HEK293T (cell line): ENCODE data around the gene CCR2.

Experiments
- CTCF ChIA-PET: fragments of 350-600 bp; formaldehyde crosslinking; extraction: SDS; loops from one replicate; lab custom pipeline; 2021; ENCODE audit warnings: antibody characterized with exemption, inconsistent platforms; lab: Yijun Ruan, JAX
- POLR2A ChIA-PET: fragments of 350-600 bp; formaldehyde crosslinking; extraction: SDS; loops from one replicate; lab custom pipeline; 2020; ENCODE audit warnings: antibody characterized with exemption, inconsistent platforms; lab: Yijun Ruan, JAX
- DNase-seq: peaks from one replicate; pipeline ENCODE4 v3.0.0; 2012; ENCODE audit warnings: mixed read lengths; ENCODE audit errors: extremely low spot score
- ARNT ChIP-seq: fragments of 450-650 bp; IDR thresholded peaks from 2 replicates; pipeline ENCODE4 v1.6.1; 2017; ENCODE audit warnings: mild to moderate bottlenecking
- BHLHE40 ChIP-seq: fragments of 450-650 bp; IDR thresholded peaks from 2 replicates; pipeline ENCODE4 v1.6.1; 2016; ENCODE audit warnings: mild to moderate bottlenecking, moderate library complexity, borderline replicate concordance
- CTBP1 ChIP-seq: fragments of 450-650 bp; IDR thresholded peaks from 2 replicates; pipeline ENCODE4 v1.6.1; 2016; ENCODE audit warnings: borderline replicate concordance
- ELF4 ChIP-seq: fragments of 450-650 bp; IDR thresholded peaks from 2 replicates; pipeline ENCODE4 v1.6.1; 2017; ENCODE audit warnings: antibody characterized with exemption
- FOXA1 ChIP-seq: fragments of 450-650 bp; IDR thresholded peaks from 2 replicates; pipeline ENCODE4 v1.6.1; 2016; ENCODE audit warnings: mild to moderate bottlenecking
- FOXK2 ChIP-seq: fragments of 450-650 bp; IDR thresholded peaks from 2 replicates; pipeline ENCODE4 v1.6.1; 2016; ENCODE audit warnings: mild to moderate bottlenecking
- FOXM1 ChIP-seq: fragments of 450-650 bp; IDR thresholded peaks from 2 replicates; pipeline ENCODE4 v1.6.1; 2017; ENCODE audit warnings: mild to moderate bottlenecking, borderline replicate concordance
- HDGF ChIP-seq: fragments of 450-650 bp; IDR thresholded peaks from 2 replicates; pipeline ENCODE4 v1.6.1; 2017; ENCODE audit warnings: antibody characterized with exemption, borderline replicate concordance
- L3MBTL2 ChIP-seq: fragments of 450-650 bp; conservative IDR thresholded peaks from 2 replicates; pipeline ENCODE4 v1.6.1; 2016; ENCODE audit warnings: mild to moderate bottlenecking
- LEF1 ChIP-seq: fragments of 450-650 bp; IDR thresholded peaks from 2 replicates; pipeline ENCODE4 v1.6.1; 2017; ENCODE audit warnings: mild to moderate bottlenecking, borderline replicate concordance
- NFRKB ChIP-seq: fragments of 450-650 bp; IDR thresholded peaks from 2 replicates; pipeline ENCODE4 v1.6.1; 2016; ENCODE audit warnings: mild to moderate bottlenecking, moderate library complexity
- PKNOX1 ChIP-seq: fragments of 450-650 bp; IDR thresholded peaks from 2 replicates; pipeline ENCODE4 v1.6.1; 2016
- SP1 ChIP-seq: fragments of 450-650 bp; IDR thresholded peaks from 2 replicates; pipeline ENCODE4 v1.6.1; 2017
- SUZ12 ChIP-seq: fragments of 450-650 bp; IDR thresholded peaks from 2 replicates; pipeline ENCODE4 v1.6.1; 2016; ENCODE audit warnings: mild to moderate bottlenecking
- TARDBP ChIP-seq: fragments of 450-650 bp; IDR thresholded peaks from 2 replicates; pipeline ENCODE4 v1.6.1; 2016
- ZNF384 ChIP-seq: fragments of 450-650 bp; IDR thresholded peaks from 2 replicates; pipeline ENCODE4 v1.6.1; 2016

The CCR2 gene

GRCh38 chr3:46397111-46397510 is 43.2 kb downstream of the CCR2 start:
- CTCF ChIA-PET, result no interaction called here
- no peak for TF ChIP-seq SP1
- no peak for DNase-seq
- POLR2A ChIA-PET, result no interaction called here

- ChIA-PET CTCF (no interaction called here), POLR2A (no interaction called here)
- TF ChIP-seq PKNOX1 (no peak), ZNF384 (no peak), L3MBTL2 (no peak), ELF4 (no peak), CTBP1 (no peak), FOXM1 (no peak), TARDBP (no peak), LEF1 (no peak), BHLHE40 (no peak), FOXA1 (no peak), HDGF (no peak), SUZ12 (no peak), FOXK2 (no peak), ARNT (no peak)
- no peak for DNase-seq
These were observed 44.5 kb downstream of the CCR2 start for GRCh38 chr3:46398186-46398955.

- ChIA-PET CTCF (no interaction called here), POLR2A (no interaction called here)
- DNase-seq, result no peak
- no peak for TF ChIP-seq FOXK2
- no peak for TF ChIP-seq ARNT
- TF ChIP-seq ZNF384, result no peak
- TF ChIP-seq SUZ12, result no peak
- no peak for TF ChIP-seq TARDBP
- no peak for TF ChIP-seq CTBP1
- TF ChIP-seq FOXM1, result no peak
- no peak for TF ChIP-seq ELF4
- TF ChIP-seq FOXA1, result no peak
- TF ChIP-seq L3MBTL2, result no peak
- no peak for TF ChIP-seq HDGF
- no peak for TF ChIP-seq LEF1
- no peak for TF ChIP-seq NFRKB
- no peak for TF ChIP-seq PKNOX1
- TF ChIP-seq SP1, result no peak
- TF ChIP-seq BHLHE40, result no peak
These were observed 45.2 kb downstream of the CCR2 start for GRCh38 chr3:46399098-46399497.

- no peak for TF ChIP-seq LEF1
- TF ChIP-seq FOXM1, result no peak
- no peak for TF ChIP-seq FOXK2
- no peak for TF ChIP-seq SP1
- no peak for TF ChIP-seq BHLHE40
- no peak for TF ChIP-seq ELF4
- no peak for TF ChIP-seq FOXA1
- no peak for TF ChIP-seq PKNOX1
- TF ChIP-seq ZNF384, result no peak
- TF ChIP-seq HDGF, result no peak
- TF ChIP-seq NFRKB, result no peak
- no peak for TF ChIP-seq L3MBTL2
- TF ChIP-seq SUZ12, result no peak
- no peak for TF ChIP-seq TARDBP
- no peak for TF ChIP-seq ARNT
- DNase-seq, result no peak
- CTCF ChIA-PET, result interaction anchor here (0.7 to 1.0 kb wide), 2 partner anchors 22 to 28 kb away, joined by 3 to 4 read pairs; no protein-coding TSS in a partner anchor
- POLR2A ChIA-PET, result no interaction called here
These were observed 45.6 kb downstream of the CCR2 start for GRCh38 chr3:46399557-46399956.

GRCh38 chr3:46400000-46400734 is 46.3 kb downstream of the CCR2 start:
- TF ChIP-seq PKNOX1, result no peak
- TF ChIP-seq TARDBP, result no peak
- TF ChIP-seq LEF1, result no peak
- TF ChIP-seq NFRKB, result no peak
- TF ChIP-seq ELF4, result no peak
- TF ChIP-seq SUZ12, result no peak
- TF ChIP-seq ZNF384, result no peak
- TF ChIP-seq SP1, result no peak
- no peak for TF ChIP-seq BHLHE40
- TF ChIP-seq L3MBTL2, result no peak
- no peak for TF ChIP-seq FOXK2
- no peak for TF ChIP-seq ARNT
- TF ChIP-seq FOXA1, result no peak
- CTCF ChIA-PET, result interaction anchor here (0.7 to 1.0 kb wide), 2 partner anchors 22 to 27 kb away, joined by 3 to 4 read pairs; no protein-coding TSS in a partner anchor
- POLR2A ChIA-PET, result no interaction called here
- no peak for DNase-seq
